Astrocyte of the cerebellum (primary cell): Measurements from ENCODE around the gene DLK1.

ENCODE experiments used
- DNase-seq: peaks from one replicate; pipeline ENCODE4 v3.0.0-alpha.2; 2011; ENCODE audit warnings: low read depth
- H3K4me3 ChIP-seq: 2 replicates; pipeline ENCODE4 v1.5.1; 2011; ENCODE audit warnings: mild to moderate bottlenecking, low read depth, low read length, moderate library complexity
- in situ Hi-C: cut with HindIII; loops from 2 replicates; pipeline ENCODE4 v1.10.0; 2017; ENCODE audit warnings: low sequenced_read_pairs
- TF ChIP-seq, protein P1 (sequence below): IDR thresholded peaks from 2 replicates; pipeline ENCODE4 v1.5.1; 2012; ENCODE audit warnings: low read length, low read depth, moderate library complexity, mild to moderate bottlenecking; ENCODE audit errors: missing control alignments

DLK1 gene

DNA sequence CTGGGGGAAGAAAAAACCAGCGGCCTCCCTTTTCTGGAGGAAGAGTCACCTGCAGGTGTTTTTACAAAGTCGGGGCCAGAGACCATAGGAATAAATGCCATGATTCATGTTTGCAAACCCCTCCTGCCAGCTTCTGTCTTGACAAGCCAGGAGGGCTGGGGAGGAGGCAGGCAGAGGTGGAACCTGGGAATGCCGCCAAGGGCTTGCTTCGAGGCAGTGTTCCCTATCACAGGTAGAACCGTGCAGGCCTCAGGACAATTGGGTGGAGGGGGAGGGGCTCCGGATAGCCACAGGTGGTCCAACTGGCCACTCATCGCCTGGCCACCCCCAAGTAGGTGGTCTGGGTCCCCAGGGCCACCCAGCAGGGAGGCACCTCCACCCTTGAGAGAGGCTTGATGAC lies 14.2 kb upstream of the DLK1 start:
- TF ChIP-seq, protein P1, sequence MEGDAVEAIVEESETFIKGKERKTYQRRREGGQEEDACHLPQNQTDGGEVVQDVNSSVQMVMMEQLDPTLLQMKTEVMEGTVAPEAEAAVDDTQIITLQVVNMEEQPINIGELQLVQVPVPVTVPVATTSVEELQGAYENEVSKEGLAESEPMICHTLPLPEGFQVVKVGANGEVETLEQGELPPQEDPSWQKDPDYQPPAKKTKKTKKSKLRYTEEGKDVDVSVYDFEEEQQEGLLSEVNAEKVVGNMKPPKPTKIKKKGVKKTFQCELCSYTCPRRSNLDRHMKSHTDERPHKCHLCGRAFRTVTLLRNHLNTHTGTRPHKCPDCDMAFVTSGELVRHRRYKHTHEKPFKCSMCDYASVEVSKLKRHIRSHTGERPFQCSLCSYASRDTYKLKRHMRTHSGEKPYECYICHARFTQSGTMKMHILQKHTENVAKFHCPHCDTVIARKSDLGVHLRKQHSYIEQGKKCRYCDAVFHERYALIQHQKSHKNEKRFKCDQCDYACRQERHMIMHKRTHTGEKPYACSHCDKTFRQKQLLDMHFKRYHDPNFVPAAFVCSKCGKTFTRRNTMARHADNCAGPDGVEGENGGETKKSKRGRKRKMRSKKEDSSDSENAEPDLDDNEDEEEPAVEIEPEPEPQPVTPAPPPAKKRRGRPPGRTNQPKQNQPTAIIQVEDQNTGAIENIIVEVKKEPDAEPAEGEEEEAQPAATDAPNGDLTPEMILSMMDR = no peak
- in situ Hi-C loops = no loop called here

DNA sequence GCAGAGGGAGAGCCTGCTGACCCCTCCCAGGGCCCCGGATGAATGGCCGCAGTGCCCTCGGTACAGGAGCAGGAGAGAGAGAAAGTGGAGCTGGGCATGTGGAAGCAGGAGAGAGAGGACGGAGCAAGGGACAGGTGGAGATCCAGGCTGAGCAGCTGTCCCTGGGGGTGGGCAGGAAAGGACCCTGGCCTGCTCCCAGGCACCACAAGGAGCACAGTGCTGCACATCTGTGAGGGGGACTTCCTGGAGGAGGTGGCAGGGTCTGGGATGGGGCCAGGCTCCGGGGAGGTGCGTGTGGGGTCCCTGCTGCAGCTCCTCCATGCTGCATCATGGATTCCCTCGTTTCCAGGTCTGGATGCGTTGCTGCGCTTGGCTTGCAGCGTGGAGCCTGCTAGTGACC lies 13.0 kb upstream of the DLK1 start:
- TF ChIP-seq, protein P1 = no peak
- in situ Hi-C loops = no loop called here
- no peak overlapping the region for H3K4me3 ChIP-seq
- DNase-seq = no peak

More for the DNA sequence above, 14.2 kb upstream of the DLK1 start:
- H3K4me3 ChIP-seq = no peak overlapping the region
- no peak for DNase-seq

DNA sequence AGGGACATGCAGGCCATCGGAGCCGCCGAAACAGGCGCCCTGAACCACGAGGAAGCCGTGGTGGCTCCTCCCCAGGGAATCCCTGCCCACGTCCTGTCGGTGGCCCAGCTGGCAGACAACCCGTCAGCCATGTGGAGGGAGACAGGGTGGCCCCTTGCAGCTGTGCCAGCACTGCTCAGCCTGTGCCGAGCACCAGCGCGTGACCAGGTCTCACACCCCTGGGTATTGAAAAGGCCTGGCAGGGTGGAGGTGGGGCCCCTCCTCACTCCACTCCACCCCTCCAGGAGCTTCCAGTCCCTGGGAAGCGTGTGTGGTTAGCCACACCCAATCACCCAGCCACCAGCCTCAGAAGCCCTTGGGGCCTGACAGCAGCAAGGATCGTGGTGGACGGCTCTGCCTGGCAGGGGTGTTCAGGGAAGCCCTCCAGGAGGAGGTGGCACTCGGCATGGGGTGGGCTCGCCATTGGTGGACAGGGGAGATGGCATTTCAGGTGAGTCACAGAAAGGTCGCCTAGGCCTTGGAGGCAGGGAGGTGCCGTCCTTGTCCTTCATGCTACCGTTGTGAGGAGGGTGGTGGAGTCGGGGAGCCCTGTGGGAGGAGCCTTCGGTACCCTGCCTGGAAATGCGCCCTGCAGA lies 12.3 kb upstream of the DLK1 start:
- DNase-seq = no peak
- TF ChIP-seq, protein P1 = no peak
- no peak overlapping the region for H3K4me3 ChIP-seq
- in situ Hi-C loops = no loop called here

DNA sequence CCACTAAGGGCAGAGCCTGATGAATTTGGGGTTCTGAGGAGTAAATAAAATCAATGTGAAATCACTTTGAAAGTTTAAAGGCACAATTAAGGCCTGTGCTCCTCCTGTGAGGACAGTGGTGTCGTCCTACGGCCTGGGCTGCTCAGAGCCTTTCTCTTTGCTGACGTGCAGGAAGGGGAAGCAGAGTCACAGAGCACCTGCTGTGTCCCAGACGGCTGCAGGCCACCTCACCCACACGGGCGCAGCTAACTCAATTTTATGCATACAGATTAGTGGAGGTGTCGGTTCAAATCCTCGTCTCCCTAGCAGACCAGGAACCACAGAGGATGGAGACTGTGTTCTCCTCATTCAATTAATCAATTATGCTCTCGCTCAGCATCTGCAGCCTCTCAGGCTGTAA lies 11.4 kb upstream of the DLK1 start:
- DNase-seq = no peak
- TF ChIP-seq, protein P1 = no peak
- in situ Hi-C loops = no loop called here
- H3K4me3 ChIP-seq = no peak overlapping the region

DNA sequence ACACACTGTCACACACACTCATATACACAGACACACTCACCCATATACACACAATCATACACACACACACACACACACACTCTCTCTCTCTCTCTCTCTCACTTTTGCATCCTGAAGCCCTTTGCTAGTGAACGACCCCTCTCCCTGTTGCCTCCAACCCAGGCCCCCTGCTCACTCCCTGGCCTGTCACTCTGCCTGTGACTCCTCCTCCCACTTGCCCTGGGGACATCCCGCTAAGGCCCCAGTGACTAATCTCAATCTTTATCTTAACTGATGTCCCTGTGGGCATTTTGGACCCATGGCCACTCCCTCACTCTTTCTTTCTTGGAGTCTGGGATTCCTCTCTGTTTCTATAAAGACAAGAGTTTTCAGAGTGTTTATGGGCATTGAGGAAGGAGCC lies 10.9 kb upstream of the DLK1 start:
- no peak for DNase-seq
- in situ Hi-C loops = no loop called here
- TF ChIP-seq, protein P1 = no peak
- H3K4me3 ChIP-seq = no peak overlapping the region

DNA sequence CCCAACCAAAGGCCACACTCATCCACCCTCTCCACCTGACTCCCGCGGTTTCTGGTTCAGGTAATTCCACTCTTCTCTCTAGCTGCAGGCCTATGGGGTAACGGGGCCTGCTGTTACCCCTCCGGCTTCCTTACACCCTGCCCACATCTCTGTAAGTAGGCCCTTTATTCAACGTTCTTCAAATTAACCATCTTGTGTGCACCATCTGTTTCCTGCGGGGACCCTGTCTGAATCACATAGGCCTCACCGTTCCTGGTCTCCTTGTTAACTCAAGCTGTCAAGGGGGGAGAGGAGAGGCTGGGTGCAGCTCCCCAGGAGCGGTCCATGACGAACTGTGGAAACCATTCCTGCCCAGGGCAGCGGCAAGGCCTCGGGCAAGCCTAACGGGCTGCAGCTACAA lies 9.3 kb upstream of the DLK1 start:
- DNase-seq = no peak
- H3K4me3 ChIP-seq = no peak overlapping the region
- in situ Hi-C loops = no loop called here
- TF ChIP-seq, protein P1 = no peak
